DMS79 (cell line): Measurements from ENCODE around the gene VPS13C.

Source experiments
- DNase-seq: peaks from one replicate; lab custom pipeline; 2025; lab: John Stamatoyannopoulos, UW

Gene VPS13C

GRCh38 chr15:61816856-61817255, 243.4 kb downstream of the VPS13C start:
- no peak for DNase-seq

GRCh38 chr15:61815356-61816083, 244.7 kb downstream of the VPS13C start:
- no peak for DNase-seq

- DNase-seq, result no peak
Observed at GRCh38 chr15:61812476-61812875, 247.8 kb downstream of the VPS13C start.

- DNase-seq, result no peak
Observed at GRCh38 chr15:61811952-61812351, 248.3 kb downstream of the VPS13C start.

GRCh38 chr15:61809216-61809615, 251.0 kb downstream of the VPS13C start:
- no peak for DNase-seq

- DNase-seq, result no peak
Observed at GRCh38 chr15:61807281-61807929, 252.8 kb downstream of the VPS13C start.
